ENCODE data around the gene IL10RB. TPM values are rescaled to one million over a fixed set of nuclear protein-coding genes. Genes with fewer than 3 reads are reported as not detected.

Gene IL10RB
- polyA plus RNA-seq, 1 donor: 28.7 TPM

- DNase-seq: no peak
These were observed 510 bp upstream of the IL10RB start for GRCh38 chr21:33265664-33266049.

- no peak for DNase-seq
These were observed 595 bp downstream of the IL10RB start for GRCh38 chr21:33266789-33267135.

- no peak for DNase-seq
These were observed 1.1 kb downstream of the IL10RB start for GRCh38 chr21:33267250-33267649.

GRCh38 chr21:33268393-33268736 lies 2.2 kb downstream of the IL10RB start:
- no peak for DNase-seq

DNA sequence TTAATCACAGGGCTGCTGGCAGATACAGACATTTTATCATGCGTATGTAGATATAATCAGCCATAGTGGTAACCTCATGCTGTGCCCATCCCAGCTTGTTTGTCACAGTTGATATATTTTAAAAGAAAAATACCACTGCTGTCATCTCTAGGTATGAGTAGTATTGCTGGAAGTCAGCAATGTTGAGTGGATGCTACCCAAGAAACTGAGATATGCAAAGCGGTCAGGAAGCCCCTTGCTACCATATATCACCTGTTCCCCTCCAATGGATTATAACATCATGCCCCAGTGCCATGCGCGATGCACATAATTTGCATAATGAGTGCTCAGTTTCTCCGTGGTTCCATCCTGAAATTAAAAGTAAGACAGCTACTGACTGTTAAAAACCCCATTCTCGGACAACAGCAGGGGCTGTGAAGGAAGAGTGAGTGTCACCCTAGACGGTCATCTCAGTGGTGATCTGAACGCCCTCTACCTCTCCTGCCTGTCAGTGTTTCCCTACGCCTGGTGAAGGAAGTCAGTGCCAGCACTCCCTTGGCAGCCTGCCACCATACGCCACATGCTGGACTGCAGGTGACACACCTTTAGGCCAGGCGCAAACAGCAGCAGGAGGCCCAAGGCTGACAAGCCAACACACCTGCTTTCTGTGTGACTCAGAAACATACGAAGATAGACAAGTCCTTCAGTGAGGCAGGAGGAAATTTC lies 2.7 kb downstream of the IL10RB start:
- DNase-seq: no peak

GRCh38 chr21:33270986-33271385 lies 4.8 kb downstream of the IL10RB start:
- DNase-seq: no peak

- no peak for DNase-seq
These were observed 6.9 kb downstream of the IL10RB start for GRCh38 chr21:33273044-33273443.

DNA sequence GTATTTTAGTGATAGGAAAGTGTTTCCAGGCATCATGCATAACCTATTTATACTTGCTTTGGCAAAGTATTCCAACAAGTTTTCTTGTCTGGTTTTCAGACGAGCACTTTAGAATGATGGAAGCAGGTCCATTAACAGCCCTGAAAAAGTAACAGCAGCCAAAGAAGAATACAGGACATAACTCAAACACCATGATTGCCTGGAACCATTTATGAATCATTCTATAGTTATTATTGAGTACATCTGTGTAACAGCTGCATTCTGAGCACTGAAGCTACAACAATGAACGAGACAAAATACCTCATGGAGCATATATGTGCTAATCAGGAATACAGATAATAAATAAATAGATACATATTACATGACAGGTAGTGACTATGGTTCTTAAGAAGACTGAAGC lies 12.6 kb downstream of the IL10RB start:
- DNase-seq: no peak

- no peak for DNase-seq
These were observed 13.2 kb downstream of the IL10RB start for GRCh38 chr21:33279330-33279820.

DNA sequence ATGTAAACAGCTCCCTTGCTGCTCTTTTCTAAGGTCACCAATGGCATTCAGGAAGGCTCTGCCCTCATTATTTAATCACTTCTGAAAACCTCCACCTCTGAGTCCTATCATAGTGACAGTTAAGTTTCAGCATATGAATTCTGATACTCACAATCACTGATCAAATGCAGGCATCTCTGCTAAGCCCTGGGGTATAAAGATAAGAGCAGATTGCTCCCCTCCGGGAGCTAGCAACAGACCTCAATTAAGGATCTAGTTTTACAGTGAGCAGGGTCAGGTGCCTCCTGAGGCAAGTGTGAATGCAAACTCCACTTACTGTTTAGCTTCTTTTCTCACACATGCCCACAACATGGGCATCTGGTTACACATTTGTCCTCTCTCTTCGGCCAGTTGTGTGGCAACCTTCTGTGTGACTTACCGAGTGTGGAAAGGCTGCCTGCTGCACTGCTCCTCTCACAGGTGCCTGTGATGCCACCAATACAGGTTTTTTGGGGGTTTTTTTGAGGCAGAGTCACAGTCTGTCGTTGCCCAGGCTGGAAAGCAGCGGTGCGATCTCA lies 15.0 kb downstream of the IL10RB start:
- no peak for DNase-seq

- DNase-seq: no peak
These were observed 17.0 kb downstream of the IL10RB start for GRCh38 chr21:33283203-33283602.

DNA sequence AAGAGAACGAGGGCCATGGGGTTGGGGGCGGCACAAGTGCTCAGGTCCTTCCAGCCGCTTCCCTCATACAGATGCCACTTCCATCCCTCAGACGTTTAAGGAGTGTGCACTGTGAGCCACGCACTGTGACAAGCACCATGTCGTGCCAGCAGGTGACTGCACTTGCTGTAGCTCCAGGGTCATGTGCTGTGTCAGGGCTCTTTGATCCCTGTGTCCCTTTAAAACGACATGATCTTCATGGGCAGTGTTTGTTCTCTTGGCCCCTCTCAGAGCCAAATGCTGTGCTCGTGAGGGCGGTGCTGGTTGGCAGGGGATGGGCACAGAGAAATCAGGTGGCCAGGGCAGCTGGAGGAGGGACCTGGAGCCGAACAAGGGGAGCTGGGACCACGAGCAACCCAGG lies 19.9 kb downstream of the IL10RB start:
- DNase-seq: no peak

- no peak for DNase-seq
These were observed 20.7 kb downstream of the IL10RB start for GRCh38 chr21:33286600-33287456.

DNA sequence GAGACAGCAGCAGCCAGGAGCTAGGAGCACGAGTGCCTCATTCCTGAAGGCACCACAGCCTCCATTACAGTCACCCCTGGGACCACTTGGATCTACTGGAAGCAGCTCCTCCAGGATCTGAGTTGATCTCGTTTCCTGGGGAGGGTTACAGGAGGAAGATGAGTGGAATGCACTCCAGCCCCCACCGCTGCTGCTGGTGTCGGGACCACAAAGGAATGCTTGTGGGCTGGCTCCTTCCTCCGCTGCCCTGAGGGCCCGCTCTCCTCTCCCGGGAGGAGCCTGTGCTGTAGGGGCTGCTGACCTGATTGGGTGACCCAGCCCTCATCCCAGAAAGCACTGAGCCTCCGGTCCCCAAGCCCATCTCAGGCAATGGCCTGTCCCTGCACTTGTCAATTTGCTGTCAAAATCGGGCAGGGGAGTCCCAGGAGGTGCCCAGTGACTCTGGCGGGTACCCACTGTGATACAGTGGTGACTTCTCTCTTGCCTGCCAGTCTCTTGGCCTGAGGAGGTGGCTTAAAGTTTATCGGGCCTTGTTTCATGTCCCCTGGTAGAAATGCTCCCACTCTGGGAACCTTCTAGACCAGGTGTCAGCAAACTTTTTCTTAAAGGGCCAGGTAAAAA lies 23.1 kb downstream of the IL10RB start:
- no peak for DNase-seq

DNA sequence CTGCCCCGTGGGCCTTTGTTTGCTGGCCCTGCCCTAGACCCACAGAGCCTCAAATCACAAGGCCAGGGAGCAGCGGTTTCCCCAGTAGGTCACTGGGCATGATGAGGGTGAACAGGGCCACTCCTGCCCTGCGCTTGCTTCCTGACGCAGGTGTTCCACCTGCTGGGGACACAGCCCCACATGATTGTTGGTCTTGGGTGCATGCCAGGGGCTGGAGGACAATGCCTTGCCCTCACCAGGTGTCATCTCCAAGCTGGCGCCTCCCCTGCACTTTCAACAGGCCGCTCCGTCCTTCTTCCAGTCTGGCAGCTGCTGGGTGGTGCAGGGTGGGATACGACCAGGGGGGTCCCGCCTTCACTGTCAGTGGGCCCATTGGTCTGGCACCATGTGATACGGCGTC lies 24.3 kb downstream of the IL10RB start:
- DNase-seq: no peak

- no peak for DNase-seq
These were observed 25.5 kb downstream of the IL10RB start for GRCh38 chr21:33291686-33292085.

GRCh38 chr21:33292724-33293123 lies 26.6 kb downstream of the IL10RB start:
- DNase-seq: no peak

GRCh38 chr21:33293136-33293535 lies 27.0 kb downstream of the IL10RB start:
- DNase-seq: no peak

GRCh38 chr21:33293811-33294216 lies 27.6 kb downstream of the IL10RB start:
- no peak for DNase-seq

- DNase-seq: no peak
These were observed 30.0 kb downstream of the IL10RB start for GRCh38 chr21:33296156-33296555.

DNA sequence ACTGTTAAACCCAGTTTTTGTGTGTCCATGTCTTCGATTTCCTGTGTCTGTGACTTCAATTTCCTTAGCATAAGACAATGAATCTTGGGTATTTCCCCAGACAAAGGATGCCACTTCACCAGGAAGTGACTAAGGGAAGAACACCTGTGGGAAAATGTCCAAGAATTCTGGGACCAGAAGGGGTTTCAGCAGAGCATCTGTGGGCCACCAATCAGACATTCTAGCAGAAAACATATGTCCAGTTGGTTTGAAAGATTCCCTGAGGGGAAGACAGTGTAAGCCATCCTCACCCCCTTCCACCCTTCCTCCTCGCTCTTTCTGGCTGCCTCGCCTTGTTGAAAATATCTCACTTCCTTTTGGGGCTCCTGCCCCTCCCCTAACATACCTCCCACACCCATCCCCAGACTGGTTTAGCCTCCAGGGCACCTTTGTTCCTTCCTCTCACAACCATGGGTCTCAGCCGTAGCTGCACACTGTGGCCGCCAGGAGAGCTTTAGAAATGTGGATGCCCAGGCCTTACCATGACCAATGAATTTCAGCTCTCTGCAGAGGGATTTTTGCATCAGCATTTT lies 33.1 kb downstream of the IL10RB start:
- DNase-seq: no peak

Data from left kidney (tissue), 2 donors.